Stimulated activated CD4-positive, alpha-beta T cell treated with anti-CD3 and anti-CD28 coated beads, Interleukin-15, amount 100 ng/mL, for 48 hours (primary cell): ENCODE data around the gene DRC3.

Source experiments
- DNase-seq, 2 donors: peaks; one replicate each; pipeline ENCODE4 v3.0.0-alpha.2; 2020; ENCODE audit warnings: low read depth in 2 of 2

Gene DRC3

GRCh38 chr17:18021372-18021771, 48.7 kb downstream of the DRC3 start:
- no peak for DNase-seq

GRCh38 chr17:18025241-18025944, 52.7 kb downstream of the DRC3 start:
- peak in 1 of 2 donors; percentile 17 for DNase-seq

GRCh38 chr17:18025945-18026776, 53.5 kb downstream of the DRC3 start:
- DNase-seq = no peak

- no peak for DNase-seq
These were observed 54.6 kb downstream of the DRC3 start for GRCh38 chr17:18027280-18027679.

GRCh38 chr17:18028114-18028951, 55.7 kb downstream of the DRC3 start:
- DNase-seq = no peak

- no peak for DNase-seq
These were observed 56.4 kb downstream of the DRC3 start for GRCh38 chr17:18028952-18029540.

- no peak for DNase-seq
These were observed 59.3 kb downstream of the DRC3 start for GRCh38 chr17:18031955-18032354.

GRCh38 chr17:18033442-18034099, 60.9 kb downstream of the DRC3 start:
- DNase-seq = peak in 1 of 2 donors; percentile 37

- DNase-seq = no peak
These were observed 63.0 kb downstream of the DRC3 start for GRCh38 chr17:18035704-18036103.

GRCh38 chr17:18037486-18037885, 64.8 kb downstream of the DRC3 start:
- no peak for DNase-seq

- DNase-seq = peak in 1 of 2 donors; percentile 19
These were observed 65.6 kb downstream of the DRC3 start for GRCh38 chr17:18038149-18038850.

GRCh38 chr17:18038861-18039534, 66.3 kb downstream of the DRC3 start, which contains the start of the genes ATPAF2 and GID4:
ATPAF2 (minus strand) TSS chr17:18039168; CDS start chr17:18039013, 155 bp downstream.
GID4 (plus strand) TSS chr17:18039408; CDS start chr17:18039465, 57 bp downstream.
- peak; percentile 99 for DNase-seq

- no peak for DNase-seq
These were observed 67.0 kb downstream of the DRC3 start for GRCh38 chr17:18039535-18040260.

- no peak for DNase-seq
These were observed 67.7 kb downstream of the DRC3 start for GRCh38 chr17:18040261-18040858.

GRCh38 chr17:18041776-18042175, 69.1 kb downstream of the DRC3 start:
- DNase-seq = no peak

GRCh38 chr17:18042983-18043382, 70.3 kb downstream of the DRC3 start:
- DNase-seq = no peak

- DNase-seq = no peak
These were observed 70.8 kb downstream of the DRC3 start for GRCh38 chr17:18043491-18043890.

- no peak for DNase-seq
These were observed 71.9 kb downstream of the DRC3 start for GRCh38 chr17:18044609-18045008.
